Activated CD8-positive, alpha-beta T cell treated with anti-CD3 and anti-CD28 coated beads for 36 hours (primary cell): ENCODE measurements around the gene TAP2. TPM values are rescaled to one million over a fixed set of nuclear protein-coding genes. Genes with fewer than 3 reads are reported as not detected.

ENCODE experiments used
- ATAC-seq: fragments of 200-7000 bp; cut with Tn5 transposase; one replicate; pipeline ENCODE4 v1.10.0; 2021; ENCODE audit warnings: mild to moderate bottlenecking, moderate library complexity
- CTCF ChIA-PET: fragments of 350-600 bp; sonication (Branson Sonifier 250); formaldehyde crosslinking; loops from one replicate; lab custom pipeline; 2021; ENCODE audit warnings: antibody characterized with exemption; lab: Charles Lee
- POLR2A ChIA-PET: fragments of 350-600 bp; sonication (Branson Sonifier 250); formaldehyde crosslinking; loops from one replicate; lab custom pipeline; 2021; ENCODE audit warnings: antibody characterized with exemption; lab: Charles Lee
- DNase-seq: peaks from one replicate; pipeline ENCODE4 v3.0.0-alpha.2; 2020
- H3K27ac Mint-ChIP-seq: one replicate; pipeline ENCODE4 v1.8.0; 2021; ENCODE audit warnings: mild to moderate bottlenecking, mixed read lengths
- H3K27me3 Mint-ChIP-seq: one replicate; pipeline ENCODE4 v1.8.0; 2021; ENCODE audit warnings: mixed read lengths
- H3K36me3 Mint-ChIP-seq: one replicate; pipeline ENCODE4 v1.8.0; 2021; ENCODE audit warnings: low read depth, mixed read lengths
- H3K4me1 Mint-ChIP-seq: one replicate; pipeline ENCODE4 v1.8.0; 2021; ENCODE audit warnings: low read depth, mixed read lengths
- H3K4me3 Mint-ChIP-seq: one replicate; pipeline ENCODE4 v1.8.0; 2021; ENCODE audit warnings: mild to moderate bottlenecking, moderate library complexity, mixed read lengths
- H3K9me3 Mint-ChIP-seq: one replicate; pipeline ENCODE4 v1.8.0; 2021; ENCODE audit warnings: mixed read lengths
- CTCF ChIP-seq: fragments of 200-600 bp; IDR thresholded peaks from one replicate; pipeline ENCODE4 v1.8.0; 2022; ENCODE audit warnings: antibody characterized with exemption, mild to moderate bottlenecking
- intact Hi-C: fragments of 100-400 bp; cut with micrococcal nuclease; formaldehyde crosslinking; loops from one replicate; pipeline ENCODE4 v1.10.0; 2022
- total RNA-seq, 2 experiments: library from RNA; stranded (reverse); gene quantifications; one replicate each; pipeline ENCODE4 v1.2.3, GENCODE V29; 2021

TAP2 gene
- total RNA-seq, 2 experiments from 2014 or later: 110 to 113 TPM

DNA sequence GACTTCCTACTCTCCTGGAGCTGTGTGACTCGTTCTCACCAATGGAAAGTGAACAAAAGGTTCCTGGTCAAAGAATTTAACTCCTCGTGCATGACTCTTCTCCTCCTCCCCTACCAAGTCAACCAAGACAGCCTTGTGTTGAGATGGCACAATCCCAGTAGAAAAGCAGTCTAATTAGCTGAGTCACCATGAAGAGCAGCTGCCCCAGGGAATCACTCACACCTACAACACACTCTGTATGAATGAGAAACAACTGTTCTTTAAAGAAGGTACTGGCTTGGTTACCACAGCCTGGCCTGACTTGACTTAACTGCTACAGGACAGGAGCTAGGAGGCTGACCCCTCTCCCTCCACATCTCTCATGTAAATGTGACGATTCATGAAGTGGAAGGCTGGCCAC lies 18.8 kb downstream of the TAP2 start:
- Mint-ChIP-seq H3K36me3 (peaks cover 11% of the 10 kb centered on the region), H3K4me3 (no peak overlapping the region), H3K4me1 (peaks cover 14% of the 10 kb centered on the region), H3K27ac (no peak overlapping the region), H3K9me3 (no peaks in the 10 kb centered on the region), H3K27me3 (no peaks in the 10 kb centered on the region)
- DNase-seq (no peak), ATAC-seq (peak; percentile 17)
- intact Hi-C loops: no loop called here
- ChIA-PET CTCF (interaction anchor here (0.7 to 2.0 kb wide), 6 partner anchors 8 to 52 kb away, joined by 3 to 9 read pairs (median 4); partner anchors contain the start of gene TAP2), POLR2A (interaction anchor here (0.9 to 4.3 kb wide), 5 partner anchors 8 to 25 kb away, joined by 3 to 25 read pairs (median 4); partner anchors contain the start of gene TAP2)
- no peak for TF ChIP-seq CTCF

DNA sequence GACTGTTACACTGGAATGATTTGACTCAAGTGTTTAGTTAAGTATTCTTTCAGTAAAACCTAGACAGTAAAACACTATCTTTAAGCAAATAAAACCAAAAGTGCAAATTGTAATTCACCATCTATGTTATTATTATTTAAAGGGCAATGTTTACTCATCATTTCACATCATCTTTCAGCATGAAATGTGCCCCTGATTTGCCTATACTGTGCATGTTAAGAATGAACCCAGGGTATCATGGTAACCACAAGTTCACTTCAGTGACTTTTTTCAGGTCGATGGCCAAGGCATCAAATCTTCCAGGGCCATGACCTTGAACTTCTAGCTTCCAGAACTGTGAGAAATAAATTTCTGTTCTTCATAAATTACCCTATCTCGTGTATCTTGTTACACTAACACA lies 19.7 kb downstream of the TAP2 start:
- Mint-ChIP-seq H3K4me3 (no peak overlapping the region), H3K4me1 (peaks cover 14% of the 10 kb centered on the region), H3K36me3 (peaks cover 20% of the 10 kb centered on the region), H3K27me3 (no peaks in the 10 kb centered on the region), H3K27ac (no peak overlapping the region), H3K9me3 (no peaks in the 10 kb centered on the region)
- POLR2A ChIA-PET: interaction anchor here (1.0 to 4.3 kb wide), 3 partner anchors 11 to 20 kb away, joined by 3 to 25 read pairs (median 6); partner anchors contain the start of gene TAP2
- intact Hi-C loops: no loop called here
- ATAC-seq: no peak
- CTCF ChIA-PET: interaction anchor here (1.0 to 1.8 kb wide), 3 partner anchors 9 to 49 kb away, joined by 3 to 9 read pairs (median 5); partner anchors contain the start of gene TAP2
- no peak for DNase-seq
- no peak for TF ChIP-seq CTCF

DNA sequence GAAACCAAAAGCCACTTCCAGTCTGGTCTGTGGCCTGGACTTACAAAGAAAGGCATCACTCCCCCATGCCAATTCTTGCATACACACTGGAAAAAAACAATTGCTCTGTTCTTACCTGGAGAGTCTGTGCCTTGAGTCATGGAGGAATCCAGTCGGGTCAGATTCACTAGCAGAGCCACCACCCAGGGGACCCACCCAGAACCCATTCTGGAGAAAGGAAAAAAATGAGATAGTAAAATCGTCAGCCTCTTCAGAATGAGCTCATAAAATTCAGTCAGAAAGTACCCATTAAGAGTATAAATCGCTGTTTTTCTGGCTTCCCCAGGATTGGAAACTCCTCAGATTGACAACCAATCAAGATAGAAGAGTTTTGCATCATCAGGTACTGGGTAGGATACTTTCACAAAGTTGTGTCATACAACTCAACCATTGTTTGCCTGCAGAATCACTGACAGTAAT lies 21.8 kb downstream of the TAP2 start, which contains the start of gene HLA-DOB:
Gene HLA-DOB (minus strand): TSS at position 257 of the 459 bp plus-strand sequence. CDS start 51 bp downstream, at position 206.
- Mint-ChIP-seq H3K27me3 (no peaks in the 10 kb centered on the region), H3K4me3 (no peak within 1 kb of the TSS), H3K27ac (no peak within 1 kb of the TSS), H3K9me3 (no peaks in the 10 kb centered on the region), H3K36me3 (peaks cover 33% of the 10 kb centered on the region), H3K4me1 (peaks cover 14% of the 10 kb centered on the region)
- POLR2A ChIA-PET: no interaction called here
- ATAC-seq (peak; percentile 74), DNase-seq (no peak)
- TF ChIP-seq CTCF: no peak
- CTCF ChIA-PET: no interaction called here
- intact Hi-C loops: no loop called here

GRCh38 chr6:32815996-32816395 lies 22.5 kb downstream of the TAP2 start:
- CTCF ChIA-PET: no interaction called here
- intact Hi-C loops: no loop called here
- H3K27ac Mint-ChIP-seq: no peak overlapping the region
- no peak overlapping the region for H3K4me3 Mint-ChIP-seq
- POLR2A ChIA-PET: no interaction called here
- peaks cover 14% of the 10 kb centered on the region for H3K4me1 Mint-ChIP-seq
- ATAC-seq: no peak
- H3K9me3 Mint-ChIP-seq: no peaks in the 10 kb centered on the region
- no peak for DNase-seq
- no peaks in the 10 kb centered on the region for H3K27me3 Mint-ChIP-seq
- H3K36me3 Mint-ChIP-seq: peaks cover 37% of the 10 kb centered on the region
- TF ChIP-seq CTCF: no peak

GRCh38 chr6:32815115-32815514 lies 23.4 kb downstream of the TAP2 start:
- CTCF ChIA-PET: no interaction called here
- intact Hi-C loops: no loop called here
- H3K27ac Mint-ChIP-seq: no peak overlapping the region

More at GRCh38 chr6:32815115-32815514, 23.4 kb downstream of the TAP2 start:
- H3K9me3 Mint-ChIP-seq: no peaks in the 10 kb centered on the region
- ATAC-seq (no peak), DNase-seq (no peak)
- no peaks in the 10 kb centered on the region for H3K27me3 Mint-ChIP-seq
- no peak overlapping the region for H3K4me3 Mint-ChIP-seq
- peaks cover 11% of the 10 kb centered on the region for H3K4me1 Mint-ChIP-seq
- peaks cover 38% of the 10 kb centered on the region for H3K36me3 Mint-ChIP-seq
- POLR2A ChIA-PET: no interaction called here
- TF ChIP-seq CTCF: no peak
